Hematopoietic multipotent progenitor cell treated with erythropoietin and hydrocortisone succinate and interleukin-3 and kit ligand, for 15 days (in vitro differentiated cells): ENCODE data around the gene RNF141.

ENCODE experiments used
- DNase-seq: peaks from one replicate; pipeline ENCODE4 v3.0.0-alpha.2; 2015; ENCODE audit warnings: low spot score

Gene RNF141

DNA sequence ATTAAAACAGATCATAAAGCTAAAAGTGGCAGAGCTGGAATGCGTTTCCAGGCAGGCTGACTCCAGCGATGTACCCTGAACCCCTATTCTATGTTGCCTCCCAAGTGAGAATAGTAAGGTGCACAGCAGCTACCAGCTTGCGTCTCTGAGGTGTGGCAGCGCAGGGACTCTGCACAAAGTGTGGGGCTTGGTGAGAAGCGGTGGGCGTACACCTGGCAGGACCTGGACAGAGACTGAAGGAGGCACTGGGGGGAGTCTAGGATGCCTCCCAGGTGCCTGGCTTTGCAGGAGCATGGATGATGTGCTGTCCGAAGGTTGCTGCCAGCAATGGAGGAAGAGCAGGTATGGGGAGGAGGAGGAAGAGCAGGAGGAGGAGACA, 43.0 kb downstream of the RNF141 start:
- no peak for DNase-seq

DNA sequence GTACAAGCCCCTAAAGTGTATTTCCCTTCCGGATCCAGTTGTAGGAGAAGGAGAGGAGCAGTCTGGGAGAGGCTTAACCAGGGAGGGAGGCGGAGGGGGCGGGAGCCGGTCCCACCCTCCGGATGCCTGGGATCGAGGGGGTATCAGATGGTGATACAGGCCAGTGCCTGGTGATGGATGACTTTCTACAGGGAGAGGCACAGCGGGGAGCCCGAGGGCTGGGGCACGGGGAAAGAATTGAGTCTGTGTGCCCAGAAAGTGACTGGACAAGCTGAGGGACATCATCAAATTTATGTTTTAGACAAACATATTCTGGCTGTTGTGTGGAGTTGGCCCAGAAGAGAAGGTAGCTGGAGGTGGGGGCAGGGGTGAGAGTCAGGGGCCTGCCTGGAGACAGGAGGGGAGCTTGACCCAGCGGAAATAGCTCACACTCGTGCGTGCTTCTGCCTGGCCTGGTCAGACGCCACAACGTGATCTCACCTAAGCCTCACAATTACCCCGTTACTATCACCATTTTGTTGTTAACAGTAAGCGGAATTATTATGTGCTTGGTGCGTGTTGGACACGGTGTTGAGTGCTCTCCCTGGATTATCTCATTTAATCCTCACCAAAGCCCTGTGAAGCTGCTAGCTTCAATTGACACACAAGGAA, 43.5 kb downstream of the RNF141 start:
- no peak for DNase-seq

DNA sequence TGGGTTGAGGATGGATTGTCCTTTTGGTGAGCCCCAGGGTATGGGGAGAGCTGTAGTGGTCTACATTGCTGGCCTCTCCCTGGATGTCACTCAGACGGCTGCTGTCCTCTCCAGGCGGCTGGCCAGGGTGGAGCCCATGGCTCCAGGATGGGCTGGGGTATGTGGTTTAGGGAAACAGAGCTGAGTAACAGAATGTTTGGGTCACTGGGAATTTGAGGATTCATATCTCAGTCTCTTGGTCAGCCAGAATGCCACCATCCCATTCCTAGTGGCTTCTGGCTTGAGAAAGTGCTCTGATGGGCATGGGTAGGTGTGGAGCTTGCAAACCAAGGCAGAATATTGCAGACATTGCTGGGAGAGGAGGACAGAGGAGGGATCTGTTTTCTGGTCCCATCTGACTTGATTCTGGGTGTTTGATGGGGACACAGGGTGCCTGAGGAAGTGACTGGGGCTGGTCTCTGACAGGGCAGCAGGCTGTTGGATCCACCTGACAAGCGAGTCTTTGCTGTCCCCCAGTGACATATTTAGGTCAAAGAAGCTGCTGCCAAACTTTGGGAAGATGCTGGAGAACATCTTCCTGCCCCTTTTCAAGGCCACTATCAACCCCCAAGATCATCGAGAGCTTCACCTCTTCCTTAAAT, 44.6 kb downstream of the RNF141 start:
- no peak for DNase-seq

DNA sequence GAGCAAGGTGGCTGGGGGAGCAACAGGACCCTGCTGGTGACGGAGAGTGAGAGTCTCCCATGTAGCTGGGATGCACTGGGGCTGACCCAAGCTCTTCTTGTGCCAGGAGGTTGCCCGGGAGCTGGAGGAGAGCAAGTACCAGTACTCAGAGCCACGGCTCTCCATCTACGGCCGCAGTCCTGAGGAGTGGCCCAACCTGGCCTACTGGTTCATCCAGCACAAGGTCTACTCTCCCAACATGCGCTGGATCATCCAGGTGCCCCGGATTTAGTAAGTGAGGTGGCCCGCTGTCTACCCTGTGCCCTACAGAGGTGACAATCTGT, 45.6 kb downstream of the RNF141 start:
- DNase-seq, result no peak

DNA sequence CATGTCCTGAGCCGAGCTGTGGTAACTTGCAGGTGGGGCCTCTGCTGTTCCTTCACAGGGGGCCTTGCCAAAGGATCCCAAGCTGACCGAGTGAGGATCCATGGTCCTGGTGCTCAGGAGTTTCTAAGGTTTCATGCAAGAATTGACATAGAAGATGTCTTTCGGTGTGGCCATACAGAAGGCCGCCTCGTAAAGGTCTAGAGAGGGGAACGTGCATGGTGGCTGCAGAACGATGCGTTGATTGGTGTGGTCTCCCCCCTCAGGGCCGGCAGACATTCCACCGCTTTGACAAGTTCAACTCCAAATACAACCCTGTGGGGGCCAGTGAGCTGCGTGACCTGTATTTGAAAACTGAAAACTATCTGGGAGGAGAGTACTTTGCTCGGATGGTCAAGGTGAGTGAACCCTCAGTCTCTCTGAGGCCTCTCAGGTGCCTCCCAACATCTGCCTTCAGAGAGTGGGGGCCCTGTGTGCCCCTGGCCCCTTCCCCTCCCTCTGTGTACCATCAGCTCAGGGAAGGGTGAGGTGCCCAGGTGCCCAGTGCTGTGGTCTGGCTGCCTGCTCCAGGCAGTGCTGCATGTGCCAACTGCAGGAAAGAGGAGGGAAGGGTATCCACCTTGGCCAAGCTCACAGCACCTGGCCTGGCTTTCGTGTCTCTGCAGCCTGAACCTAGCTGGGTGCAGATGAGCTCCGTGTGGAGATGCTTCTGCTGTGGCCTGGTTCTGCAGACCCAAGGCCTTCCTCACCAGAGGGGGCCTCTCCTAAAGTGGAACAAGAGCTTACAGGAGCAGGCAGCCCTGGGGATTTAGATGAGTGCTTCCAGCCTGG, 46.1 kb downstream of the RNF141 start:
- no peak for DNase-seq

DNA sequence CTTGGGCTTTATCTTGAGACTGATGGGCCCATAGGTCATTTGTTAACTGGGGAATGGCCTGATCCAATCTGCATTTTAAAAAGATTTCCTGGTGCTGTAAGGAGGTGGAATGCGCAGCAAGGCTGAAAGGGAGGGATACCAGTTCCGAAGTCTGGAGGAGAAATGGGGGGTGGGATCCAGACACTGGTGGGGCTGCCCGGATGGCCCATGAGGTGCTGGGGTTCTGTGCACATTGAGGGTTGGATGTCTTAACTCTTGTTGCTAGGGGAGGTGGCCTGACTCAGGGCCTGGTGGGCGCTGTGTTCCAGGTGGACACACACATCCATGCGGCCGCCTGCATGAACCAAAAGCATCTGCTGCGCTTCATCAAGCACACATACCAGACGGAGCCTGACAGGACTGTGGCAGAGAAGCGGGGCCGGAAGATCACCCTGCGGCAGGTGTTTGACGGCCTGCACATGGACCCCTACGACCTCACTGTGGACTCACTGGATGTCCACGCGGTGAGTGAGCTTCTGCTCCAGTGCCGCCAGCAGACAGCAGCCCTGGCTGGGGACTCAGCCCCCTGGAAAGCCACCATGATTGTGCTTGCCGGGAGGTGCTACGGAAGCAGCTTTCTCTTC, 47.8 kb downstream of the RNF141 start:
- DNase-seq, result no peak

DNA sequence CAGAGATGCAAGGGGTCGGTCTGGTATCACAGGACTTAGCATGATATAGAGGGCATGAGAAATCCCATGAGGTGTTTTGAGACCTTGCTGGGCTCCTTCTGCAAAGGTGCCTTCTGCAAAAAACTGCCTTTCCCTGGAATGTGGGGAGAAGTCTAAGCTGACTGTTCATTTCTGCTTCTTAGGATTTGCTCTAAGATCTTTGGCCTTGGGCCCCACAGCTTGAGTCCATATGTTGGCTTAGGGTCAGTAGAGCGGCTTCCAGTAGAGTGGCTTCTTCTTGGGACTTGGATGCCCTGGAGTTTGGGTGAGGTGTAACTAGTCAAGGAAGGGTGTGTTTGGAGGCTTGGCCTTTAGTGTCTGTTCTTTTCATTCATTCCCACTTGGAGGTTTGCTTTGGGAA, 48.9 kb downstream of the RNF141 start:
- DNase-seq, result no peak

DNA sequence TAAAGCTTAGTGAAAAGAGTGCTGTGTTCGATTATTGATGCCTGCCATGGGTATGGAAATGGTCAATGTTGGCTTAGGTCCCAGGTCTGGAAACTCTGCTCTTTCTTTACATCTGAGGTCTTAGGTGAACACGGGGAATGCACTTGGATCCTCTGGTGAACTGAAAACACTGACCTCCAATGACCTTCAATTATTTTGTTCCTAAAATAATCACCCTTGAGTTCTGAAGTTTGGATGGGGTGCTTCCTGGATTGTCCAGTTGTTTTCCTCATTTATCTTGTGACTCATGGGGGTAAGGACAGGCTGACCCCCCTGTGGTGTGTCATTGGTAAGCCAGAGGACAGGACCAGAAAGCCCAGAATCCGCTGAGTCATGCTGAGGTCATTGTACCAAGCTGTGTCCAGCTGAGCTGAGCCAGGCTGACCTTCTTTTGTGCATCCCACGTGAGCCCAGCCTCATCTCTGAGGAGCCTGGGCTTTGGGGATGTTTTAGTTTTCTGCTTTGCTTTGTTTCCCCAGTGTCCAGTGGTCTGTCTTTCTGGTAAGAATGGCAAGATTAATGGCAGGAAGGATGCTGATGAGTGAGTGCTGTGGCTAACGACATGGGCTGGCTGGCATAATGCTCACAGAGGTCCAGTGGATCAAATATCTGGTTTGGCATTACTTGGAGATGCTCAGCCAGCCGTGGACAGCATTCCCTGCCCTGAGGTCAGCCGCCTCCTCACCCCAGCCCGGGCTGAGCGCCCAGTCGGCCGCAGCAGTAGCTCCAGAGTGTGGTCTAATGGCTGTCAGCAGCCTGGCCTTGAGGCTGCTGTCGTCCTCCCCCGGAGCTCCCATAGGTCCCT, 50.4 kb downstream of the RNF141 start:
- DNase-seq, result no peak

DNA sequence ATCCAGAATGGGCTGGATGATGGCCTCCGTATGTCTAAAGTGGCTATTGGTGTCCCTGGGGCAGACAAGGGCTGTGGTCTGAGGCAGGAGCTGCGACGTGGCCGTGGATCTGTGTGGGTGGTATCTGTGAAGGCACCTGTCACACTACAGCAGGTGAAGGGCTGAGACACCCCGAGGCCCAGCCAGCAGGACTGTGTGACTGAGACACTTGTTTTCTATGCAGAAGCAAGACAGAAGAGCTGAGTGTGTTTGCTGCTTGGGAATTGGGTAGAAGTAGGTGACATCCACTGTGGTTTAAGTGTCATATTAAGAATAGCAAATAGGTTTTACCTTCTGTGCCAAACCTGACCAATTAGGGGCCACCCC, 51.0 kb downstream of the RNF141 start:
- no peak for DNase-seq

DNA sequence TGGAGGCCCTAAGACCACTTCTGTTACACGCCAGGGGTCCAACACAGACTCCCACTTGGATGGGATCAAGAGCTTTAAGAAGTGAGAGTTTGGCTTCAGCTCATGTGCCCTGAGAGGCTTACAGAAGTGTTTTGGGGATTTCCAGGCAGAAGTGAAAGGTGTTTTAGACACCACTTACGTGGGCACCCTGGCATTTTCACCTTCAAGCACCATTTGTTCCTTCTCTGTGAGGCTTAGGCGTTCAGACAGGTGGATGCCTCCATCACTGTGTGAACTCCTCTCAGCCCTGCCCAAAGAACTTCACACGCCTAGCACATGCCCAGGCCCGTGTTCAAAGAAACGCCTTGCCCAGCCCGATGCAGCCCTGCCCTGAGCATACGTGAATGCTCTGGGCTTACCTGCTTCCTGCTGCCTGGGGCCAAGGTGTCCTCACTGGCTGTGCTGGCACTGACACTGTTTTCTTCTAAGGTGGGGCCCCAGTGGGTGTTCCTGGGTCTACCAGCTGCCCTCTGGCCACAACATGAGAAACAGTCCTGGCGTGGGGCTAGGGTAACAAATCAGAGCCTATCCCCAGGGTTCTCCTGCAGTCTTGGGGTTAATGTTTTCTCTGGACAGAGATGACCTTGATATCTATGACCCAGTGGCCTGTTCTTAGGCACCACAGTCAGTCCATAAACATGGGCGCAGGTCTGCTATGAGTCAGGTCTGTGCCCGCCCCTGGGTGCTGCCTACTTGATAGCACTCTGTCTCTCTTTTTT, 51.9 kb downstream of the RNF141 start:
- DNase-seq, result peak; percentile 32

DNA sequence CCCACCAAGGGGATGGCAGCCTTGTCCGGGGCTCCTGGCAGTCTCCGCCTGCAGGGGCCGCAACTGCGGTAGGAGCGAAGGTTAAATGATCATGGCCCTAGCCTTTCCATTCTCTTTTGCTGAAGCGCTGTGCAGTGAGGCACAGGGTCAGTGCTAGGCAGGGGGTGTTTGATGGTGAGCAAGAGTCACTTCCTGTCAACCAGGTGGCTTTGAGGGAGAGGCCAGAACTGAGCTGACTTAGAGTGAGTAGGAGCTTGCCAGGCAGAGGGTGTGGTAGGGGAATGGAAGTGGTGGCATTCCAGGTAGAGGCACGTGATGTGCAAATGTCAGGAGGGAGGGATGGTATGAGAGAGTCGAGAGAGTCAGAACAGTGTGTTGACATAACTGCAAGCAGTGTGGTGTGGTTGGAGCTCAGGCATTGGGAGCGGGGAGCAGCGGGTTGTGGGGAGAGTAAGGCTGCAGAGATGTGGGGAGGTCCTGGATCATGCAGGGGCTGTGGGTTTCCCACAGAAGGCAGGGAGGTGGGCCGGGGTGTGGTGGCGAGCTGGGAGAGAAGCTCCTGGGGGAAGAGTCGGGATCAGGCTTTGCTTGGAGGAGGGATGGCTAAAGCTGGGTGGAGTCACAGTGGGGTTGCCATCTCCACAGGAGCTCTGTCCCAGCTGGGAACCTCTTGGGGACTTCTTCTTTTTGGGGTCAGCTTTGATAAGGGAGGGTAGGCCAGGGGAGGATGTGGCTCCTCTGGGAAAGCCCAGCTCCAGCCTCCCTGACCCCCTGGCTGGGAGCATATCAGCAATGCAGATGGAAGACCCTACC, 52.7 kb downstream of the RNF141 start:
- no peak for DNase-seq

DNA sequence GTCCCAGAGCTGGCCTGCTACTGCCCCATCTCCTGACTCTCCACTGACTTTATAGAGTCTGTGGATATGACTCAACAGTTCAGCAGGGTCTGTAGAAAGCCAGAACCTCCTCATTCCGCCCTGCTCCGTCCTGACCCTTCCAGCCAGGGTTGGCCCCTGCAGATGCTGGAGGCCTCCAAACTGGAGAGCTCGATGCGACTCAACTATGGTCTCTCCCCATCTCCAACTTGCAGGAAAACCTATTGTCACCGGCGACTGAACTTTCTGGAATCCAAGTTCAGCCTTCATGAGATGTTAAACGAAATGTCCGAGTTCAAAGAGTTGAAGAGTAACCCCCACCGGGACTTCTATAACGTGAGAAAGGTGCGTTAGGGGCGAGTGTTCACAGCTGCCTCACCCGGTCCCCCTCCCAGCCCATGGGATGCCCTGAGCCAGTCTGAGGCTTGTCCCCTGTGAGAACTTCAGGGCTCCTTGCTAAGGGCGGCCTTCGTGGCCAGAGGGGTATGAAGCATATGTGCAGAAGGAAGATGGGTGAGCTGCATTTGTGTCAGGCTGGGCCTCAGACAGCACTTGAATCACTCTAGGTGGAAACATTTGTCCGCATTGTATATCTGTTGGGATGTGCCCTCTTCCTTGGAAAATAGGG, 53.9 kb downstream of the RNF141 start:
- DNase-seq, result no peak

DNA sequence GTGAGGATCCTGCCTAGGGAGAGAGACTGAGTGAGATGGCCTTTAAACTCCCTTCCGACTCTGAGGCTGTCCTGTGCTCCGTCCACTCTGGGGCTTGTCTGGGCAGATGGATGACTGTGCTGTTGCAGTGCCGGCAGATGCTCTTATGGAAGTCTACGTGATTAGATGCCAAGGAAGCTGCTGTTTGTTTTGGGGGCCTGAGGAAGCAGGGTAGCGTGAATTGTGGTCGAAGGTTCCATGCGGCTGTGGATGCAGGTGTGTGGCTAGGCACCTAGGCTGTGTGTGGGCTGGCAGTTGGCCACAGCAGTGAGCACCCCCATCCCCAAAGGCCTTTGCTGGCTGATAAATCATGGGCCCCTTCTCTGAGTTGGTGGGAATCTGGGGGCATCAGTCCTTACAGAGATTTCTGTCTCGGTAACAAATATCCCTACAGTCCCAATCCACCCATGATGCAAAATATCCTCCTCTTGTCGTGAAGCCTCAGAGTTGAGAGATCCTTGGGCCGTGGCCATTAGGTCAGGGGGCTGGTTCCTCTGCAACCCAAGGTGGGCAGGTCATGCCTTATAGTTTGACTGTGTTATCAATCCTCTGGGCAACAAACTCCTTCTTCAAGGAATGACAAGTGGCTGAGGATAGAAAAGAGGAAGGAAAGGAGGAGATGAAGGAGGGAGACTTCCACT, 54.7 kb downstream of the RNF141 start:
- no peak for DNase-seq

DNA sequence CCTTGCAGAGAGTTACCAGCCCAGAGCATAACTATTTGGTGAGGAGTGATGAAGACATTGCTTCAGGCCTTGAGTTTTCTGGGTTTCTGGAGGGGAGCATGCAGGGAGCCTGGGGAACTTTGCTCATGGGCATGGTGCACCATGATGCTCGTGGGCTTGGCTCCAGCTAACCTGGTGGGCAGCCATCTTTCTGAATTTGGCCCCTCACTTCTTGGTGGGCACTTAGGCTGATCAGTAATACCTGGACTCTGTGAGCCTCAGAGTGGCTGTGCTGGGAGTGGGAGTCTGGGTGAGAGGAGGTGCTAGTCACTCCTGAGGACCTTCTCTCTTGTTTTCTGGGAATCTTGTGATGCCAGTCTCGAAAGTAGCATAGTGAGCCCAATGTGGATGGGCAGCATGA, 55.3 kb downstream of the RNF141 start:
- no peak for DNase-seq

DNA sequence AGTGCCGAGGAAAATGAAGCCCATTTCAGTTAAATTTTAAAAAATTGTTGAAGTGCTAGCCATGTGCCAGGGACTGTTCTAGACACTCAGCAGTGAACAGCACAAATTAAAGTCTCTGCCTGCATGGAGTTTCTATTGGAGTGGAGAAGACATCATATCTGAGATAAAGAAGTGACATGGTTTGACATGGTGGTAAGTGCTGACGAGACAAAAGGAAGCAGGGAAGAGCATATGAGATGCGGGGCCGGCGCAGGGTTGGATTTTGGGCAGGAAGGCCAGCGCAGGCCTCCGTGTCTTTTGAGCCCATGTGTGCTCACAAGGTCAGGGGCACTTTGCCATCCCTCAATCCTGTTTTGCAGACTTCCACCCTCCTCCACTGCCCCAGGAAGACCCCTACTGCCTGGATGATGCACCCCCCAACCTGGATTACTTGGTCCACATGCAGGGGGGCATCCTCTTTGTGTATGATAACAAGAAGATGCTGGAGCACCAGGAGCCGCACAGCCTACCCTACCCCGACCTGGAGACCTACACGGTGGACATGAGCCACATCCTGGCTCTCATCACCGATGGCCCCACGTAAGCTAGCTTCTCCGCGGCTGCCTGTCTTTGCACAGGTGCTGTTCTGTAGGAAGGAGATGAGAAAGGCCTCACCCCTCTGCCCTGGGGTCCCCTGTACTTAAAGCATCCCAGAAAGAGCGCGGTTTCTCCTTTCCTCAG, 56.4 kb downstream of the RNF141 start:
- DNase-seq, result no peak

DNA sequence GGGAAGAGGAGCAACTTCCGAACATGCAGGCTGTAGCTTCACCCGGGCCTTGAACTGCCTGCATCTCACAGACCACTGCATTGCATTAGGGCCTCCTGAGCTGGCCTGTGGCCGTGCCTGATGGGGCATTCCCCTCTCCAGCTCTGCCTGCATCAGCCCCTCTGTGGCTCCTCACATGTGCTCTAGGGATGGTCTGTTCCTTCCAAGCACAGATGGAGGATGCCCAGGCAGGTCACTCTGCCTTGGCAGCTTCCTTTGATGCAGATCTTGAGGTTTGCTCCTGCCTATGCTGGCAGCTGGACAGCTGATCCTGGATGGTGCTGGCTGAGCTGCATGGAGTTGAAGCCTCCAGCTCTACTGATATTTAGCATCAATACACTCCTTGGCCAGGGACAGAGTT, 57.4 kb downstream of the RNF141 start:
- DNase-seq, result no peak

DNA sequence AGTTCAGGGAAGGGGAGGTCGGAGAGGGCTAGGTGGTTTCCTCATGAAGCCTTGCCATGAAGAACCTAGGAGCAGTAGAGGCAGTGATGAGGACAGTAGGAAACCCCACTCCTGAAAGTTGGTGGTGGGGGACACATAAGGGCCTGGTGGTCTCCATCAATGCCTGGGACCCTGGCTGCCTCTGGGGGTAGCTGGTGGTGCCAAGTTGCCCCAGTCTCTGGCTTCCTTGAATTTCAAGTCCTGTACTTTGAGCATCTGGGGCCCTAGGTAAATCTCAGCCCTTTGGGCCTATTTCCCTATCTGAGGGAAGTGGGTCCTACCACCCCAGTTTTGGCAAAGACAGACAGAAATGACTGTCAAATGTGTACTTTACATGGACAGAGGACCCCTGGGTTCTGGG, 57.8 kb downstream of the RNF141 start:
- DNase-seq, result no peak

DNA sequence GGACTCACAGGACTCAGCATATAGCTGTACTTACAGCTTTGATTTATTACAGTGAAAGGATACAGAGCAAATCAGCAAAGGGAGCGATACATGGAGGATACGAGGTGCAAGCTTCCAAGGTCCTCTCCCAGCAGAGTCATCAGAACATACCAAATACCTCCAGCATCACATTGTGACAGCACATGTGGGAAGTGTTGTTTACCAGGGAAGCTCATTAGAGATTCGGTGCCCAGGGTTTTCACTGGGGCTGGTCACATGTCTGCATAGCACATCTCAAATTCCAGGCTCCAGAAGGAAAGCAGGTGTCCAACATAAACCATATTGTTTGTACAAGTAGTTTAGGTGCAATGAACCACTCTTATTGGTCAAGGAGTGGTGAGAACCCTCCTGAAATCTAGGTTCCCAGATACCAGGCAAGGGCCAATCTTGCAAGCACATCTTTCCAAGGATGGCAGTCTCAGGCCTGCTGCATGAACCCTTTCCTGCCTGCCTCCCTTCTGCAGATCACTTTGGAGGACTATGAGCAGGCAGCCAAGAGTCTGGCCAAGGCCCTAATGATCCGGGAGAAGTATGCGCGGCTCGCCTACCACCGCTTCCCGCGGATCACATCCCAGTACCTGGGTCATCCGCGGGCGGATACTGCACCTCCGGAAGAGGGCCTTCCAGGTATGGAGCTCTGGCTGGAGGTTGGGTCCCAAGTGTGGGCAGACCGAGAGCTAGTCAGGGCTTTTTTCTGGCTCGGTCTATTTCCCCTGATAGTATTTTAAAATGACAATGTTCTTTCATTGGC, 59.2 kb downstream of the RNF141 start:
- DNase-seq, result no peak
